Measurements from ENCODE around the gene RPTOR. TPM values are rescaled to one million over a fixed set of nuclear protein-coding genes. Genes with fewer than 3 reads are reported as not detected.

The RPTOR gene
- total RNA-seq, 1 experiment from 2014 or later, result 66.7 TPM

- Mint-ChIP-seq H3K9me3 (ENCODE audit: unreplicated experiment) (peaks cover 10% of the 10 kb centered on the region), H3K4me3 (ENCODE audit: unreplicated experiment) (no peak overlapping the region), H3K36me3 (ENCODE audit: insufficient read depth, unreplicated experiment) (peaks cover 56% of the 10 kb centered on the region), H3K4me1 (ENCODE audit: low read depth, unreplicated experiment) (no peaks in the 10 kb centered on the region), H3K27me3 (ENCODE audit: insufficient read depth, unreplicated experiment) (no peaks in the 10 kb centered on the region), H3K27ac (ENCODE audit: unreplicated experiment) (no peak overlapping the region)
- intact Hi-C loops (cut with micrococcal nuclease; ENCODE audit: unreplicated experiment), result no loop called here
- no peak for DNase-seq
- no TSS peak for BruUV-seq (replicated peaks)
- TF ChIP-seq, protein P1, sequence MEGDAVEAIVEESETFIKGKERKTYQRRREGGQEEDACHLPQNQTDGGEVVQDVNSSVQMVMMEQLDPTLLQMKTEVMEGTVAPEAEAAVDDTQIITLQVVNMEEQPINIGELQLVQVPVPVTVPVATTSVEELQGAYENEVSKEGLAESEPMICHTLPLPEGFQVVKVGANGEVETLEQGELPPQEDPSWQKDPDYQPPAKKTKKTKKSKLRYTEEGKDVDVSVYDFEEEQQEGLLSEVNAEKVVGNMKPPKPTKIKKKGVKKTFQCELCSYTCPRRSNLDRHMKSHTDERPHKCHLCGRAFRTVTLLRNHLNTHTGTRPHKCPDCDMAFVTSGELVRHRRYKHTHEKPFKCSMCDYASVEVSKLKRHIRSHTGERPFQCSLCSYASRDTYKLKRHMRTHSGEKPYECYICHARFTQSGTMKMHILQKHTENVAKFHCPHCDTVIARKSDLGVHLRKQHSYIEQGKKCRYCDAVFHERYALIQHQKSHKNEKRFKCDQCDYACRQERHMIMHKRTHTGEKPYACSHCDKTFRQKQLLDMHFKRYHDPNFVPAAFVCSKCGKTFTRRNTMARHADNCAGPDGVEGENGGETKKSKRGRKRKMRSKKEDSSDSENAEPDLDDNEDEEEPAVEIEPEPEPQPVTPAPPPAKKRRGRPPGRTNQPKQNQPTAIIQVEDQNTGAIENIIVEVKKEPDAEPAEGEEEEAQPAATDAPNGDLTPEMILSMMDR (IDR thresholded peaks at IDR 0.05; ENCODE audit: insufficient read depth in 1 of 2, low read depth in 1 of 2, low read length in 1 of 2, severe bottlenecking in 1 of 2, unreplicated experiment in 1 of 2), result no peak
- H3K4me1 ChIP-seq, result no peaks in the 10 kb centered on the region
- H3K36me3 ChIP-seq (ENCODE audit: control insufficient read depth, insufficient read depth, low read length), result no peaks in the 10 kb centered on the region; the same call in 1 of the 2 replicates
- ChIA-PET CTCF (interaction anchor here (0.6 kb wide), 1 partner anchor 96 kb away, joined by 3 read pairs; no protein-coding TSS in a partner anchor), POLR2A (no interaction called here)
- no peak overlapping the region for H3K4me3 ChIP-seq (ENCODE audit: low read depth, low read length)
- no peaks in the 10 kb centered on the region for H3K9me3 ChIP-seq
- no peaks in the 10 kb centered on the region; the same call in 1 of the 2 replicates for H3K27me3 ChIP-seq (replicated peaks; ENCODE audit: control insufficient read depth, insufficient read depth, low read length)
Observed at GRCh38 chr17:80738020-80738808, 193.6 kb downstream of the RPTOR start.

GRCh38 chr17:80738987-80739730 is 194.5 kb downstream of the RPTOR start:
- ChIA-PET POLR2A (no interaction called here), CTCF (no interaction called here)
- Mint-ChIP-seq H3K27ac (ENCODE audit: unreplicated experiment) (no peak overlapping the region), H3K4me1 (ENCODE audit: low read depth, unreplicated experiment) (no peaks in the 10 kb centered on the region), H3K9me3 (ENCODE audit: unreplicated experiment) (peaks cover 10% of the 10 kb centered on the region), H3K4me3 (ENCODE audit: unreplicated experiment) (no peak overlapping the region), H3K27me3 (ENCODE audit: insufficient read depth, unreplicated experiment) (no peaks in the 10 kb centered on the region), H3K36me3 (ENCODE audit: insufficient read depth, unreplicated experiment) (peaks cover 51% of the 10 kb centered on the region)
- no peak for DNase-seq
- intact Hi-C loops (cut with micrococcal nuclease; ENCODE audit: unreplicated experiment), result no loop called here
- Histone ChIP-seq H3K27me3 (replicated peaks; ENCODE audit: control insufficient read depth, insufficient read depth, low read length) (no peaks in the 10 kb centered on the region; the same call in 1 of the 2 replicates), H3K4me3 (ENCODE audit: low read depth, low read length) (no peak overlapping the region), H3K4me1 (no peaks in the 10 kb centered on the region), H3K9me3 (no peaks in the 10 kb centered on the region), H3K36me3 (ENCODE audit: control insufficient read depth, insufficient read depth, low read length) (peaks cover 2% of the 10 kb centered on the region)
- BruUV-seq (replicated peaks), result no TSS peak
- TF ChIP-seq, protein P1 (IDR thresholded peaks at IDR 0.05; ENCODE audit: insufficient read depth in 1 of 2, low read depth in 1 of 2, low read length in 1 of 2, severe bottlenecking in 1 of 2, unreplicated experiment in 1 of 2), result no peak

DNA sequence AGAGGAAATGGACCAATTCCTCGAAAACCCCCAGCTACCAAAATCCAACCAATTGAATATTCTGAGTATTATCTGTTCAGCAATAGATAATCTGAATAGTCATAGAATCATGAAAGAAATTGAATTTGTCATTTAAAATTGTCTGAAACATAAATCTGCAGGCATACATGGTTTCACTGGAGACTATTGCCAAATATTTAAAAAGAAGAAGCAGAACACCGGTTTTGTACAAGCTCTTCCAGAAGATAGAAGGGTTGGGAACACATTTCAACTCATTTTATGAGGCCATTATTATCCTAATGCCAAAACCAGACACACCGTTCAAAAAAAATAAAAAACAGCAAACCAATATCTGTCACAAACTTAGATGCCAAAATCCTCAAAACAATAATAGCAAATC is 195.5 kb downstream of the RPTOR start:
- Mint-ChIP-seq H3K36me3 (ENCODE audit: insufficient read depth, unreplicated experiment) (peaks cover 47% of the 10 kb centered on the region), H3K27me3 (ENCODE audit: insufficient read depth, unreplicated experiment) (no peaks in the 10 kb centered on the region), H3K4me1 (ENCODE audit: low read depth, unreplicated experiment) (no peaks in the 10 kb centered on the region), H3K4me3 (ENCODE audit: unreplicated experiment) (no peak overlapping the region), H3K27ac (ENCODE audit: unreplicated experiment) (no peak overlapping the region), H3K9me3 (ENCODE audit: unreplicated experiment) (peaks cover 10% of the 10 kb centered on the region)
- no TSS peak for BruUV-seq (replicated peaks)
- Histone ChIP-seq H3K27me3 (replicated peaks; ENCODE audit: control insufficient read depth, insufficient read depth, low read length) (no peaks in the 10 kb centered on the region; the same call in 1 of the 2 replicates), H3K36me3 (ENCODE audit: control insufficient read depth, insufficient read depth, low read length) (peaks cover 2% of the 10 kb centered on the region), H3K4me1 (no peaks in the 10 kb centered on the region), H3K4me3 (ENCODE audit: low read depth, low read length) (no peak overlapping the region), H3K9me3 (no peaks in the 10 kb centered on the region)
- ChIA-PET POLR2A (no interaction called here), CTCF (no interaction called here)
- intact Hi-C loops (cut with micrococcal nuclease; ENCODE audit: unreplicated experiment), result no loop called here
- no peak for DNase-seq
- TF ChIP-seq, protein P1 (IDR thresholded peaks at IDR 0.05; ENCODE audit: insufficient read depth in 1 of 2, low read depth in 1 of 2, low read length in 1 of 2, severe bottlenecking in 1 of 2, unreplicated experiment in 1 of 2), result no peak
